ENCODE data around the gene WDR45B. TPM values are rescaled to one million over a fixed set of nuclear protein-coding genes. Genes with fewer than 3 reads are reported as not detected.

The WDR45B gene
- total RNA-seq, 2 experiments from 2014 or later, result 61.7 to 81.9 TPM

DNA sequence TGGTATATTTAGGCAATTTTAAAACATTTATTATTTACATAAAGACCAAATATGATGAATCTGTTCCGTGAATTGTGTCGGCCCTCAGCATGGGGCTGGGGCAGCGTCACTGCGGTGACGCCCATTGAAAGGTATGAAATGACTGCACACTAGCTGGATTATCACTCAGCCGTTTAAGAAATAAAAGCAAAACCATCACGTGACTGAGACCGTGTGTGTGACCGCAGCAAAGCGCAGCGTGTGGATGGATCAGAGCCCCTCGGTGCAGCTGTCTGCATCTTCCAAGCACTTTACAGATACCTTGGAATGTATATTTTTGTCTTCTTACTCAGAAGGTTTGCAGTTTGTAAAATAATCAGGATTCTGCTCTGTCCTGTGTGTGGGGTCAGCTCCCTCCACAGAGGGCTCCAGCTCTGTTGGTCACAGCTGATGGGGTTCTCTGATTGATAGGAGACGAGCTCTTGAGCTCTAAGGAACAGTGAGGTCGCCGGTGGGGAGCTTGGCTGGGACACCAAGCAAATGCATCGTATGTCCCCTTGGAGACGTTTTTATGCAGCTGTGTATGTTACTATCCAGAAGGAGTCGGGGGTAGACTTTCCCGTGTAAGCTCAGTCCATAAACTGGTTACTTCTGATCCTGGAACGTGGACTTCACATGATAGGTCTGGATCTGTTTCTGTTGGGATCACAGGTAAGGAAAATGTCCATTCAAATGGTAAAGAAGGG lies 45.1 kb downstream of the WDR45B start:
- H3K4me3 ChIP-seq (ENCODE audit: low read depth, low read length, poor library complexity, severe bottlenecking), result no peak overlapping the region
- H2AFZ ChIP-seq (ENCODE audit: low read length), result no peak overlapping the region
- no peaks in the 10 kb centered on the region for H3K9me3 ChIP-seq (ENCODE audit: low read length)
- peaks cover 93% of the 10 kb centered on the region for H3K36me3 ChIP-seq (ENCODE audit: insufficient read depth, low read length)
- BruUV-seq (replicated peaks), result no TSS peak
- peaks cover 6% of the 10 kb centered on the region for H3K4me1 ChIP-seq (ENCODE audit: insufficient read depth, low read length, poor library complexity, severe bottlenecking)
- no peak overlapping the region for H3K27ac ChIP-seq (ENCODE audit: low read depth, low read length, poor library complexity, severe bottlenecking)
- CTCF ChIA-PET (ENCODE audit: unreplicated experiment), result no interaction called here
- no peaks in the 10 kb centered on the region for H3K79me2 ChIP-seq (ENCODE audit: insufficient read depth, low read depth, low read length)
- TF ChIP-seq EZH2phosphoT487 (IDR thresholded peaks at IDR 0.05; ENCODE audit: borderline replicate concordance, low read depth, low read length), result no peak
- H3K9me2 ChIP-seq (ENCODE audit: insufficient read depth, low read length), result no peaks in the 10 kb centered on the region
- intact Hi-C loops (cut with micrococcal nuclease; ENCODE audit: unreplicated experiment), result no loop called here
- POLR2A ChIA-PET, result interaction anchor here (0.7 kb wide), 1 partner anchor 29 kb away, joined by 3 read pairs; no protein-coding TSS in a partner anchor
- no peak for DNase-seq (ENCODE audit: low spot score)
- H4K20me1 ChIP-seq (ENCODE audit: insufficient read depth, low read length), result no peaks in the 10 kb centered on the region
- no peak overlapping the region for H3K4me2 ChIP-seq (ENCODE audit: low read length)

DNA sequence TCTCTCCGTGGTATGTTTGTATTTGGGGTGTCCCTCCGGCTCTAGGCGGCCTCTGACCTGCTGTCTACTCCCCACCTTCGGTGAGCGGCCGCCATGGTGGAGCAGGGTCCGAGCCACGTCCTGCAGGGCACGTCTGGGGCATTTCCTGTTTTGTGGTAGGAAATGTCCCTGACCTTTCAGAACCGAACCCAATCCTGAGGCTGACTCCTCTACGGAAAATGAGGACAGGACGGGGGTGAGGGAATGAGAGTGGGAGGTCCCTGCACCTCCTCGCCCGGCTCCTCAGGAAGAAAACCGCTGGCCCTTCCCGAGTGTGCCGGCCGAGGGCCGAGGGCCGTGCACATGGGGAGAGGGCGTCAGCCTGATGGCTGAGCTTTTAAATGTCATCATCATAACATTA lies 45.8 kb downstream of the WDR45B start:
- ChIA-PET POLR2A (interaction anchor here (0.8 kb wide), 1 partner anchor 19 kb away, joined by 4 read pairs; no protein-coding TSS in a partner anchor), CTCF (ENCODE audit: unreplicated experiment) (no interaction called here)
- no peak for DNase-seq (ENCODE audit: low spot score)
- no TSS peak for BruUV-seq (replicated peaks)
- no peak for TF ChIP-seq EZH2phosphoT487 (IDR thresholded peaks at IDR 0.05; ENCODE audit: borderline replicate concordance, low read depth, low read length)
- TF ChIP-seq, protein P1, sequence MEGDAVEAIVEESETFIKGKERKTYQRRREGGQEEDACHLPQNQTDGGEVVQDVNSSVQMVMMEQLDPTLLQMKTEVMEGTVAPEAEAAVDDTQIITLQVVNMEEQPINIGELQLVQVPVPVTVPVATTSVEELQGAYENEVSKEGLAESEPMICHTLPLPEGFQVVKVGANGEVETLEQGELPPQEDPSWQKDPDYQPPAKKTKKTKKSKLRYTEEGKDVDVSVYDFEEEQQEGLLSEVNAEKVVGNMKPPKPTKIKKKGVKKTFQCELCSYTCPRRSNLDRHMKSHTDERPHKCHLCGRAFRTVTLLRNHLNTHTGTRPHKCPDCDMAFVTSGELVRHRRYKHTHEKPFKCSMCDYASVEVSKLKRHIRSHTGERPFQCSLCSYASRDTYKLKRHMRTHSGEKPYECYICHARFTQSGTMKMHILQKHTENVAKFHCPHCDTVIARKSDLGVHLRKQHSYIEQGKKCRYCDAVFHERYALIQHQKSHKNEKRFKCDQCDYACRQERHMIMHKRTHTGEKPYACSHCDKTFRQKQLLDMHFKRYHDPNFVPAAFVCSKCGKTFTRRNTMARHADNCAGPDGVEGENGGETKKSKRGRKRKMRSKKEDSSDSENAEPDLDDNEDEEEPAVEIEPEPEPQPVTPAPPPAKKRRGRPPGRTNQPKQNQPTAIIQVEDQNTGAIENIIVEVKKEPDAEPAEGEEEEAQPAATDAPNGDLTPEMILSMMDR (conservative IDR thresholded peaks at IDR 0.05; ENCODE audit: low read length), result no peak
- Histone ChIP-seq H3K4me1 (ENCODE audit: insufficient read depth, low read length, poor library complexity, severe bottlenecking) (peaks cover 6% of the 10 kb centered on the region), H3K9me2 (ENCODE audit: insufficient read depth, low read length) (no peaks in the 10 kb centered on the region), H3K36me3 (ENCODE audit: insufficient read depth, low read length) (peaks cover 92% of the 10 kb centered on the region), H3K9me3 (ENCODE audit: low read length) (no peaks in the 10 kb centered on the region), H4K20me1 (ENCODE audit: insufficient read depth, low read length) (no peaks in the 10 kb centered on the region), H3K27ac (ENCODE audit: low read depth, low read length, poor library complexity, severe bottlenecking) (no peak overlapping the region), H2AFZ (ENCODE audit: low read length) (no peak overlapping the region), H3K4me3 (ENCODE audit: low read depth, low read length, poor library complexity, severe bottlenecking) (no peak overlapping the region), H3K4me2 (ENCODE audit: low read length) (no peak overlapping the region), H3K79me2 (ENCODE audit: insufficient read depth, low read depth, low read length) (no peaks in the 10 kb centered on the region)
- intact Hi-C loops (cut with micrococcal nuclease; ENCODE audit: unreplicated experiment), result no loop called here

DNA sequence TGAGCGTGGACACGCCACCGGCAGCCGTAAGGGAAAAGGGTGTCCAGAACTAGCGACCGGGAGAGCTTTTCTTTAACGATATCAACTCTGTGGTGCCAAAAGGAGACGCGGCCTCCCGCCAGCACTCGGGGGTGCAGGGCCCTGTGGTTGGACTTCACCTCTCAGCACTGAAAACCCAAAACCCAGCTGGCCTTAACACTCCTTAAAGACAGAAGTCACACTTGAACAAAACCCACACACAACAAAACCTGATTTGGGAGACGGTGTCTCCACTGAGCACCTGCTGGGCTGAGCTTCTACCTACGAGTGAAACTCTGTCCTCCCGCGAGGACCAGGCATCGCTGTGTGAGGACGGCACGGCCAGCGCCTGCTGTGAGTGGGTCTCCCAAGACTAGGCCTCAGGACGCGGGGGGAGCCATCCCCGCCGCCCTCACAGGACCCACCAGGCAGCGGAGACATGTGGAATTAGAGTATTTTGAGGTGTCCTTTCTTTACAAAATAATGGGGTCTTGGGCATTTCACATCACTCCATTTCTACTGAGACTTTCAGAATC lies 46.7 kb downstream of the WDR45B start:
- TSS peak; percentile 54 for BruUV-seq (replicated peaks)
- Histone ChIP-seq H3K9me3 (ENCODE audit: low read length) (no peaks in the 10 kb centered on the region), H3K27ac (ENCODE audit: low read depth, low read length, poor library complexity, severe bottlenecking) (no peak overlapping the region), H3K36me3 (ENCODE audit: insufficient read depth, low read length) (peaks cover 97% of the 10 kb centered on the region), H3K79me2 (ENCODE audit: insufficient read depth, low read depth, low read length) (no peaks in the 10 kb centered on the region), H3K9me2 (ENCODE audit: insufficient read depth, low read length) (no peaks in the 10 kb centered on the region), H3K4me2 (ENCODE audit: low read length) (no peak overlapping the region), H2AFZ (ENCODE audit: low read length) (no peak overlapping the region), H3K4me1 (ENCODE audit: insufficient read depth, low read length, poor library complexity, severe bottlenecking) (peaks cover 6% of the 10 kb centered on the region), H3K4me3 (ENCODE audit: low read depth, low read length, poor library complexity, severe bottlenecking) (no peak overlapping the region), H4K20me1 (ENCODE audit: insufficient read depth, low read length) (no peaks in the 10 kb centered on the region)
- POLR2A ChIA-PET, result interaction anchor here (0.8 kb wide), 1 partner anchor 20 kb away, joined by 4 read pairs; no protein-coding TSS in a partner anchor
- intact Hi-C loops (cut with micrococcal nuclease; ENCODE audit: unreplicated experiment), result no loop called here
- DNase-seq (ENCODE audit: low spot score), result no peak
- CTCF ChIA-PET (ENCODE audit: unreplicated experiment), result no interaction called here
- TF ChIP-seq, protein P1 (conservative IDR thresholded peaks at IDR 0.05; ENCODE audit: low read length), result no peak
- no peak for TF ChIP-seq EZH2phosphoT487 (IDR thresholded peaks at IDR 0.05; ENCODE audit: borderline replicate concordance, low read depth, low read length)
